ENCODE data around the gene MYRIP.
"Not testable (repeated sequence)": the region's sequence is repeated elsewhere in the genome, so short reads cannot be mapped to it uniquely, and the experiment has no call there.

Gene MYRIP

GRCh38 chr3:39808467-39809180, 785 bp upstream of the MYRIP start:
- DNase-seq = no peak

- no peak for DNase-seq
These were observed 686 bp downstream of the MYRIP start for GRCh38 chr3:39809995-39810595.

- no peak for DNase-seq
These were observed 1.3 kb downstream of the MYRIP start for GRCh38 chr3:39810647-39811161.

GRCh38 chr3:39811561-39811960, 2.2 kb downstream of the MYRIP start:
- no peak for DNase-seq

GRCh38 chr3:39812537-39812936, 3.1 kb downstream of the MYRIP start:
- no peak for DNase-seq

- DNase-seq = no peak
These were observed 4.6 kb downstream of the MYRIP start for GRCh38 chr3:39814007-39814406.

GRCh38 chr3:39819899-39820298, 10.5 kb downstream of the MYRIP start:
- DNase-seq = no peak

GRCh38 chr3:39833764-39834163, 24.4 kb downstream of the MYRIP start:
- not testable (repeated sequence) for DNase-seq

GRCh38 chr3:39839484-39839883, 30.1 kb downstream of the MYRIP start:
- no peak for DNase-seq

- DNase-seq = no peak
These were observed 34.0 kb downstream of the MYRIP start for GRCh38 chr3:39843440-39843839.

- DNase-seq = no peak
These were observed 39.0 kb downstream of the MYRIP start for GRCh38 chr3:39848365-39848764.

GRCh38 chr3:39849992-39850715, 40.7 kb downstream of the MYRIP start:
- DNase-seq = no peak

- DNase-seq = no peak
These were observed 41.3 kb downstream of the MYRIP start for GRCh38 chr3:39850716-39851032.

- no peak for DNase-seq
These were observed 46.1 kb downstream of the MYRIP start for GRCh38 chr3:39855517-39855916.

GRCh38 chr3:39869890-39870289, 60.5 kb downstream of the MYRIP start:
- no peak for DNase-seq

- no peak for DNase-seq
These were observed 61.3 kb downstream of the MYRIP start for GRCh38 chr3:39870706-39871105.

GRCh38 chr3:39879581-39879980, 70.2 kb downstream of the MYRIP start:
- DNase-seq = no peak

GRCh38 chr3:39882111-39882510, 72.7 kb downstream of the MYRIP start:
- no peak for DNase-seq

GRCh38 chr3:39892068-39892467, 82.7 kb downstream of the MYRIP start:
- DNase-seq = no peak

- no peak for DNase-seq
These were observed 86.8 kb downstream of the MYRIP start for GRCh38 chr3:39896184-39896583.

- no peak for DNase-seq
These were observed 91.1 kb downstream of the MYRIP start for GRCh38 chr3:39900462-39901002.

- DNase-seq = no peak
These were observed 93.8 kb downstream of the MYRIP start for GRCh38 chr3:39903253-39903652.

- no peak for DNase-seq
These were observed 96.4 kb downstream of the MYRIP start for GRCh38 chr3:39905788-39906187.

GRCh38 chr3:39907981-39908380, 98.6 kb downstream of the MYRIP start:
- DNase-seq = no peak

All from CD4-positive, alpha-beta T cell treated with Interleukin-12 subunit alpha and Interleukin-12 subunit beta, for 1 hour (primary cell).